H1 (cell line): ENCODE results near the gene NDST4. TPM values are rescaled to one million over a fixed set of nuclear protein-coding genes. Genes with fewer than 3 reads are reported as not detected.

Source experiments
- BACH1 ChIP-seq: IDR thresholded peaks from 2 replicates; pipeline ENCODE4 v1.6.1; 2012; ENCODE audit warnings: low read length, improper control_type of control experiment
- CHD7 ChIP-seq: fragments of 300-600 bp; sonication (generic); IDR thresholded peaks from 2 replicates; pipeline ENCODE4 v1.7.1; 2012; ENCODE audit warnings: low read length, moderate library complexity, mild to moderate bottlenecking, inconsistent platforms; ENCODE audit not compliant: insufficient replicate concordance
- KDM1A ChIP-seq: fragments of 200-600, 300-600 bp; sonication (generic); IDR thresholded peaks from 2 replicates; pipeline ENCODE4 v1.7.1; 2016; ENCODE audit warnings: mild to moderate bottlenecking, low read length, borderline replicate concordance
- MAX ChIP-seq: IDR thresholded peaks from 2 replicates; pipeline ENCODE4 v1.6.1; 2012; ENCODE audit warnings: inconsistent platforms
- NANOG ChIP-seq: IDR thresholded peaks from 2 replicates; pipeline ENCODE4 v1.6.1; 2011; ENCODE audit warnings: low read length, low read depth, mild to moderate bottlenecking, inconsistent platforms; ENCODE audit not compliant: insufficient read depth, poor library complexity, severe bottlenecking
- TEAD4 ChIP-seq: IDR thresholded peaks from 2 replicates; pipeline ENCODE4 v1.6.1; 2012; ENCODE audit warnings: low read depth, low read length, inconsistent platforms, mixed read lengths
- polyA plus RNA-seq, 7 experiments: library from polyadenylated mRNA; depleted of rRNA in 3 of 7; stranded (reverse) in 5 of 7; unstranded in 2 of 7; fragments of >200 nt in 5 of 7; fragments of 200-250 nt in 2 of 7; gene quantifications; 1 replicate in 5 of 7; 2 replicates in 1 of 7; 4 replicates in 1 of 7; pipeline versions ENCODE4 v1.2.1 to v1.2.3, GENCODE V29; 2011 to 2013; ENCODE audit warnings: missing spikeins in 2 of 7, mixed read lengths in 2 of 7
- total RNA-seq: library from RNA; stranded (reverse); fragmentation: NEBNext Ultra II Directional; extraction: Animal tissue kit (Norgen Biotek cat#: 25700); gene quantifications from 2 replicates; pipeline ENCODE4 v1.2.1, GENCODE V29; 2021

The NDST4 gene
- total and polyA plus RNA-seq, 2 of the 8 experiments (the other 6 are each of a cell fraction or from before 2014, with no cell fraction given) = 0.02 TPM; not detected in 1

GRCh38 chr4:114780205-114780604, 333.2 kb downstream of the NDST4 start (continued):
- TF ChIP-seq CHD7 (no peak), MAX (no peak), TEAD4 (peak; percentile 49; the same call in 1 of the 2 replicates), NANOG (no peak), KDM1A (no peak), BACH1 (no peak)
